ENCODE data around the gene RNPS1. TPM values are rescaled to one million over a fixed set of nuclear protein-coding genes. Genes with fewer than 3 reads are reported as not detected.

RNPS1 gene
- total RNA-seq, 2 experiments from 2014 or later: 310 to 324 TPM

- Mint-ChIP-seq H3K36me3 (peaks cover 69% of the 10 kb centered on the region), H3K27me3 (no peaks in the 10 kb centered on the region)
- ATAC-seq: no peak
These were observed 10.2 kb downstream of the RNPS1 start for GRCh38 chr16:2257726-2258125.

DNA sequence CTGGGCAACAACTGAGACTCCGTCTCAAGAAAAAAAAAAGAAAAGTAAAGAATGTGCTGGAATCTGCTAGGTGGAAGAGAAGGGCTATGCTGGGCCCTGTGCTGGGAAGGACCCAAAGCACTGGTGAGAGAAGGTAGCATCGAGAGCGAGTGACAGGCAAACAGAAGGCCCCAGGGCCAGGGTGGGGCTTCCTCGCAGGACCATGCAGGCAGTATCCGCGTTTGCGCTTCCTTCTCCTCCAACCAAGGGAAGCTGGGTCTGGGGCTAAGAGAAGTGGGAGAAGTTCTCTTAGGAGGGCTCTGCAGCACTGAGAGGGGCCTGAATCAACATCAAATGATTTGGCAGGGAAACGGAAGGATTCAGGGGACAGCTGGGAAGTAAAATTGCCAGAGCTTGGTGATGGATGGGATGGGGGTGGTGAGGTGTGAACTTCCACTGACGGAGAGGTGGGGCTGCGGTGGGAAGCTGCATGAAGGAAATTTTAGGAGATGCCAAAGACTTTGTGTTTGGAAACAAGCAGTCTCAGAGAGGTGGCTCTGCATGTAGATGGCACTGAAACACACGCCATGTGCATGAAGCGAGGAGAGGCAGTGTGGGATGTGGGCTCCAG is 11.3 kb downstream of the RNPS1 start:
- Mint-ChIP-seq H3K9me3 (ENCODE audit: low read depth) (no peaks in the 10 kb centered on the region), H3K27ac (no peak overlapping the region), H3K27me3 (no peaks in the 10 kb centered on the region), H3K36me3 (peaks cover 63% of the 10 kb centered on the region), H3K4me1 (peaks cover 4% of the 10 kb centered on the region), H3K4me3 (no peak overlapping the region)
- CTCF ChIA-PET: no interaction called here
- DNase-seq (no peak), ATAC-seq (no peak)

More at GRCh38 chr16:2257726-2258125, 10.2 kb downstream of the RNPS1 start:
- CTCF ChIA-PET: interaction anchor here (0.9 to 1.7 kb wide), 3 partner anchors 42 to 243 kb away, joined by 3 to 4 read pairs (median 4); partner anchors contain the start of gene ABCA3
- Mint-ChIP-seq H3K9me3 (ENCODE audit: low read depth) (no peaks in the 10 kb centered on the region), H3K4me1 (peaks cover 3% of the 10 kb centered on the region), H3K4me3 (no peak overlapping the region), H3K27ac (no peak overlapping the region)
- no peak for DNase-seq

- H3K9me3 Mint-ChIP-seq (ENCODE audit: low read depth): no peaks in the 10 kb centered on the region
These were observed 14.6 kb downstream of the RNPS1 start for GRCh38 chr16:2253293-2253692.

GRCh38 chr16:2252806-2253148 is 15.1 kb downstream of the RNPS1 start:
- peak overlapping the region; percentile 36 for H3K27ac Mint-ChIP-seq
- peak overlapping the region; percentile 26 for H3K4me3 Mint-ChIP-seq
- no peaks in the 10 kb centered on the region for H3K27me3 Mint-ChIP-seq
- CTCF ChIA-PET: interaction anchor here (1.2 to 4.1 kb wide), 8 partner anchors 11 to 261 kb away, joined by 3 to 18 read pairs (median 6); partner anchors contain the start of genes ATP6V0C and RNPS1
- no peaks in the 10 kb centered on the region for H3K9me3 Mint-ChIP-seq (ENCODE audit: low read depth)
- peaks cover 11% of the 10 kb centered on the region for H3K4me1 Mint-ChIP-seq
- peaks cover 43% of the 10 kb centered on the region for H3K36me3 Mint-ChIP-seq
- no peak for DNase-seq
- no peak for ATAC-seq

More at GRCh38 chr16:2253293-2253692, 14.6 kb downstream of the RNPS1 start:
- CTCF ChIA-PET: interaction anchor here (0.7 to 4.1 kb wide), 3 partner anchors 9 to 27 kb away, joined by 3 to 18 read pairs (median 8); no protein-coding TSS in a partner anchor
- H3K4me1 Mint-ChIP-seq: peaks cover 11% of the 10 kb centered on the region
- peak overlapping the region; percentile 36 for H3K27ac Mint-ChIP-seq
- H3K36me3 Mint-ChIP-seq: peaks cover 47% of the 10 kb centered on the region
- DNase-seq (no peak), ATAC-seq (no peak)
- H3K27me3 Mint-ChIP-seq: no peaks in the 10 kb centered on the region
- H3K4me3 Mint-ChIP-seq: no peak overlapping the region

DNA sequence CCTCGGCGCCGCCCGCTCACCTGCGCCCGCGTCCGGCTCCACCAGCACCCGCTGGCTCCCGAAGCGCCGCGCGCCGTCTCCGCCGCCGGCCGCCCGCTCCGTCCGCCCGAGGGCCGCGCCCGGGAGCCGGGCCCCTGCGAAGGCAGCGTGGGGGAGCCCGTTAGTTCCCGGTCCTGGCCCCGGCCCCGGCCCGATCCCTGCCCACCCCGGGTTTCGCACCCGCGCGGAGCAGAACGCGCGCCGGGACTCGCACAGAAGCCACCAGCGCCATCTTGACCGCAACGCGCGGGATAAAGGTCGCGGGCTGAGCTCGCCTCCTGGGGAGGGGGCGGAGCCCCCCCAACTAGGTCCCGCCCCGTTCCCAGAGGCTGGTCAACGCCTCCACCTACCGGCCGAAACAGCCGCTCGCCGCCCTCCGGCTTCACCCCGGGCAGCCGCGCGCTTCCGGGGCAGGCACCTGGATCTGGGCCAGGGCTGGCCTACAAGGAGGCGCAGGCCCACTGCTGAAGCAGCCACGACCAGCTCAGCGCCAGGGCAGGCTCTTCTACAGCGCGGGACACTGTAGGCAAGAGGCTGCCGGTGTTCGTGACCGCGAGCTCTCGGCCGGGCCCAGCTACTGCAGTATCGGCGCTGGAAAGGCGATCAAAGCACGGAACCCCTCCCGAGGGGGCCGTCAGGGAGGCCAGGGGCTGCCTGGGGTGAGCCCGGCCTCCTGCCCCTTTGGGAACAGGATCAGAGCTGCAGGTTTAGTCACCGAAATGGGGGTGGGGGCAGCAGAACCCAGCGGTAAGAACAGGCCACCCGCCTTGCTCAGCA is 16.4 kb downstream of the RNPS1 start, which contains the start of gene ECI1:
TSS of gene ECI1 (minus strand) at position 292 of the 816 bp plus-strand sequence. CDS start at position 271, 21 bp downstream.
- ATAC-seq: peak; percentile 92
- peak within 1 kb of the TSS; percentile 91 for H3K27ac Mint-ChIP-seq
- CTCF ChIA-PET: interaction anchor here (0.6 to 4.1 kb wide), 27 partner anchors 9 to 617 kb away, joined by 3 to 20 read pairs (median 4); partner anchors contain the start of genes ATP6V0C, MLST8, MSRB1 and RNPS1
- peaks cover 11% of the 10 kb centered on the region for H3K4me1 Mint-ChIP-seq
- DNase-seq: peak; percentile 93
- no peaks in the 10 kb centered on the region for H3K9me3 Mint-ChIP-seq (ENCODE audit: low read depth)
- H3K4me3 Mint-ChIP-seq: peak within 1 kb of the TSS; percentile 89
- no peaks in the 10 kb centered on the region for H3K27me3 Mint-ChIP-seq
- peaks cover 33% of the 10 kb centered on the region for H3K36me3 Mint-ChIP-seq

- Mint-ChIP-seq H3K27me3 (no peaks in the 10 kb centered on the region), H3K4me1 (peaks cover 11% of the 10 kb centered on the region), H3K36me3 (peaks cover 30% of the 10 kb centered on the region), H3K27ac (peak overlapping the region; percentile 91), H3K4me3 (peak overlapping the region; percentile 89), H3K9me3 (ENCODE audit: low read depth) (no peaks in the 10 kb centered on the region)
- DNase-seq: peak; percentile 51
- ATAC-seq: no peak
- CTCF ChIA-PET: interaction anchor here (0.7 to 4.1 kb wide), 19 partner anchors 10 to 308 kb away, joined by 3 to 20 read pairs (median 5); partner anchors contain the start of genes MLST8, MSRB1, RNPS1 and TRAF7
These were observed 17.2 kb downstream of the RNPS1 start for GRCh38 chr16:2250652-2251295.

GRCh38 chr16:2246301-2246885 is 21.5 kb downstream of the RNPS1 start:
- Mint-ChIP-seq H3K27ac (no peak overlapping the region), H3K9me3 (ENCODE audit: low read depth) (no peaks in the 10 kb centered on the region), H3K4me1 (peaks cover 8% of the 10 kb centered on the region), H3K27me3 (no peaks in the 10 kb centered on the region), H3K36me3 (peaks cover 7% of the 10 kb centered on the region), H3K4me3 (no peak overlapping the region)
- ATAC-seq (no peak), DNase-seq (no peak)
- CTCF ChIA-PET: no interaction called here

DNA sequence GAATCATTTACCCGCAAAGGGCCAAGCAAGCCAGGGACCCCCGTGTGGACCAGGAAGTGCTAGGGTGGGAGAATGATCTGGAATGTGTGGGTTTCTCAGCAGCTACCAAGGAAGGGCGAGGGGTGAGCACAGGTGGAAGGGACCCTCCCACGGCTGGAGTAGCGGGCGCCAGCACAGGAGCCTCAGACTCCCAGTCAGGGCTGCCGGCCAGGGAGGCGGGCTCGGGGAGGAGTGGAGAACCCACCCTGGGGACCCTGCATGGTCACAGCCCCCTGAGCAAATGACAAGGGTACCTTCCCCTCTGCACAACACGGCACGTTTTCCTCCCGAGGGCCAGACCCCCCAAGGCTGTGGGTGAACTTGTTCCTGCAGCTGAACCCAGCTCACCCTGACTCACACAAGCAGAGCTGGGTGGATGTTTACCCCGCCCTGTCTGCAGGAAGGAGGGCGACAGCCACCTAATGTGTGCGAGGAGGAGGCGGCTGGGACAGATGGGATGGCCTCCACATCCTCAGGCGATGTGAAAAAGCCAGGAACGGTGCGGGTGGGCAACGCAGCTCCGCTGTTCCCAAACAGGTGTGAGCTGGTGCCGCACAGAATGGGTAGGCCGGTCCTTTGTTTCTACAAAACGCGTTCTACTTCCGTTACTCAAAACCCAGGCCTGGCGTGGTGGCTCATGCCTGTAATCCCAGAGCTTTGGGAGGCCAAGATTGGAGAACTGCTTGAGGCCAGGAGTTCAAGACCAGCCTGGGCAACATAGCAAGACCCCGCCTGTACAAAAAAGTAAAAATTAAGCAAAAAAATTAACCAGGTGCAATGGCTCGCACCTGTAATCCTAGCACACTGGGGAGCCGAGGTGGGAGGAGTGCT is 22.8 kb downstream of the RNPS1 start:
- Mint-ChIP-seq H3K4me3 (no peak overlapping the region), H3K4me1 (peaks cover 2% of the 10 kb centered on the region), H3K9me3 (ENCODE audit: low read depth) (no peaks in the 10 kb centered on the region), H3K36me3 (peaks cover 7% of the 10 kb centered on the region), H3K27ac (no peak overlapping the region), H3K27me3 (no peaks in the 10 kb centered on the region)
- ATAC-seq (no peak), DNase-seq (no peak)
- CTCF ChIA-PET: no interaction called here

DNA sequence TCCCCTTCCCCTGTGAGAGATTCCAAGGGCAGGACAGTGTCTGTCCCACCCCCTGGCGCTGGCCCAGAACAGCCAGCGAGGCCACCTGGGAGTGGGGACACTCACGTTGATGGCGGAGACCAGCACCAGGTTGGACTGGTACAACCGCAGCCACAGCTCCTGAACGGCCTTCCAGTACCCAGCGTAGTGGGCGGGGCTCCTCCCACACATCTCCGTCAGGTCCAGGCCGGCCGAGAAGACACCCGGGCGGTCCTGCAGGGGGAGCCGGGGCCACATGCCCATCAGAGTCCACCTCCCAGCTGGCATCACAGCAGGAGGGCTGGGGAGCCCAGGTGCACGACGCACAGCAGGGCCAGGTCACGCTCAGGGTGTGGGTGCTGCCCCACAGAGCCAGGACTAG is 23.6 kb downstream of the RNPS1 start:
- CTCF ChIA-PET: no interaction called here
- Mint-ChIP-seq H3K4me3 (no peak overlapping the region), H3K36me3 (peaks cover 5% of the 10 kb centered on the region), H3K4me1 (no peaks in the 10 kb centered on the region), H3K27ac (no peak overlapping the region), H3K9me3 (ENCODE audit: low read depth) (no peaks in the 10 kb centered on the region), H3K27me3 (no peaks in the 10 kb centered on the region)
- ATAC-seq: no peak
- no peak for DNase-seq

DNA sequence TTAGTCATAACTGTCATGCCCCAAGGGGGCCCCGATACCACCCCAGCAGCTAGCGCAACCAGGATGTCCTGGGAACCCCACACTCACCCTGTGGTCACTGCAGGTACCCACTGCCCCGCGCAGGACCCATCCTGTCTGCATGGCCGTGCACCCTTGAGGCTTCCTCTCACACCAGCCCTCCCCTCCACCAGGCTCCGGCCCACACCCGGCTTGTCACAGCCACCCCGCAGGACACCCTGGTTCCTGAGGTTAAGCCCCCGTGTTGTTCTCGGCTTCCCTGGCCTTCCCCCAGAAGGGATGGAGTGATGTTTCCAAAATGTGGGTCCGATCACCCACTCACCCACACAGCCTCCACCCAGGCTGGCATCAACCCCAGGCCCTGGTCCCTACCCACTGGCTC is 24.1 kb downstream of the RNPS1 start:
- CTCF ChIA-PET: no interaction called here
- no peaks in the 10 kb centered on the region for H3K27me3 Mint-ChIP-seq
- ATAC-seq: no peak
- H3K4me3 Mint-ChIP-seq: no peak overlapping the region
- no peaks in the 10 kb centered on the region for H3K9me3 Mint-ChIP-seq (ENCODE audit: low read depth)
- H3K36me3 Mint-ChIP-seq: peaks cover 5% of the 10 kb centered on the region
- DNase-seq: no peak
- no peak overlapping the region for H3K27ac Mint-ChIP-seq
- no peaks in the 10 kb centered on the region for H3K4me1 Mint-ChIP-seq

DNA sequence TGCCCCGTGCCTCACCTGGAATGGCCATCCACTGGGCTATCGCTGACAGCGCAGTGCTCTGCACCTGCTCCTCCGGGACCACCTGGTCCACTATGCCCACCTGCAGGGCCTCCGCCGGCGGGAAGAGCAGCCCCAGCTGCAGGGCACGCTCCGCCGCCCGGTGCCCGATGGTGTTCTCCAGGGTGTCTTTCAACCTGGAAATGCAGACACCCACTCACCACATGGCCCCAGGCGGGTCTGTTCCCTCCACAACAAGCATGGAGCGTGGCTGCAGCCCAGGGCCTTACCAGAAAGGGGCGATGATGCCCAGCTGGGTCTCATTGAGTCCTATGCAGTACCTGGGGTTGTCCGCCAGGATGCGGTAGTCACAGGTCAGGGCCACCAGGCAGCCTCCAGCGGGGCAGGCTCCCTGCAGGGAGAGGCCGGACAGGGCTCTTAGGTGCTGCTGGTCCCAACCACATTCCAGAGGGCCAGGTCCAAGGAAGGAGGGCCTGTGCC is 24.8 kb downstream of the RNPS1 start:
- peaks cover 5% of the 10 kb centered on the region for H3K36me3 Mint-ChIP-seq
- CTCF ChIA-PET: no interaction called here
- DNase-seq (no peak), ATAC-seq (no peak)
- H3K27ac Mint-ChIP-seq: no peak overlapping the region
- H3K9me3 Mint-ChIP-seq (ENCODE audit: low read depth): no peaks in the 10 kb centered on the region
- no peaks in the 10 kb centered on the region for H3K4me1 Mint-ChIP-seq
- no peak overlapping the region for H3K4me3 Mint-ChIP-seq
- H3K27me3 Mint-ChIP-seq: no peaks in the 10 kb centered on the region

- Mint-ChIP-seq H3K9me3 (ENCODE audit: low read depth) (no peaks in the 10 kb centered on the region), H3K4me3 (no peak overlapping the region), H3K27ac (no peak overlapping the region), H3K27me3 (no peaks in the 10 kb centered on the region), H3K36me3 (peaks cover 5% of the 10 kb centered on the region), H3K4me1 (no peaks in the 10 kb centered on the region)
- ATAC-seq (no peak), DNase-seq (no peak)
- CTCF ChIA-PET: no interaction called here
These were observed 25.3 kb downstream of the RNPS1 start for GRCh38 chr16:2242598-2242997.
